Keratinocyte (primary cell): ENCODE data around the gene FAF1.

Experiments
- EZH2 ChIP-seq: IDR thresholded peaks from one replicate; pipeline ENCODE4 v1.6.1; 2012; ENCODE audit warnings: inconsistent platforms, mild to moderate bottlenecking, low read length, moderate library complexity
- TF ChIP-seq, protein P1 (sequence below), 3 experiments: IDR thresholded peaks in 1 of 3; conservative IDR thresholded peaks in 1 of 3; optimal IDR thresholded peaks in 1 of 3; 2 replicates in 2 of 3; 3 replicates in 1 of 3; pipeline versions ENCODE3 to v1.5.1; 2011; ENCODE audit warnings: low read length in 3 of 3, mild to moderate bottlenecking in 3 of 3, moderate library complexity in 2 of 3, control low read depth in 1 of 3, inconsistent platforms in 1 of 3; ENCODE audit not compliant: insufficient read depth in 2 of 3; ENCODE audit errors: extremely low read depth in 1 of 3

DNA sequence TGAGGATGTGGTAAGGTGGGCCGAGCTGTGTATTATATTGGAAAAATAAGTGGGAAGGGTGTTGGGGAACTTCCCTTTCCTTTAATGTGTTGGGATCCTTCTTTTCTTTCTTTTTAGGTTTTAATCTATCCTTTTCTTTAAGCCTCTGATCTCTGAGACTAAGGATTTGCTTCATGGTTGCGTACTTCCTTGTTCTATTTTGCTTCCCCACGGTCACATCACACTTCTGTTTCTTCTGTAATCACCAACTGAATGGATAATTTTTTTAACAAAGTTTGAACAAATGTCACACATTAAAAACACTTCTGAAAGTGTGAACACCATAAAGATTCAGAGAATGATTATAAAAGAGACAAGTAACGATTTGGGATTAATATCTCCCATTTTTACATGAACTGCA is 554.3 kb downstream of the FAF1 start:
- TF ChIP-seq, protein P1, sequence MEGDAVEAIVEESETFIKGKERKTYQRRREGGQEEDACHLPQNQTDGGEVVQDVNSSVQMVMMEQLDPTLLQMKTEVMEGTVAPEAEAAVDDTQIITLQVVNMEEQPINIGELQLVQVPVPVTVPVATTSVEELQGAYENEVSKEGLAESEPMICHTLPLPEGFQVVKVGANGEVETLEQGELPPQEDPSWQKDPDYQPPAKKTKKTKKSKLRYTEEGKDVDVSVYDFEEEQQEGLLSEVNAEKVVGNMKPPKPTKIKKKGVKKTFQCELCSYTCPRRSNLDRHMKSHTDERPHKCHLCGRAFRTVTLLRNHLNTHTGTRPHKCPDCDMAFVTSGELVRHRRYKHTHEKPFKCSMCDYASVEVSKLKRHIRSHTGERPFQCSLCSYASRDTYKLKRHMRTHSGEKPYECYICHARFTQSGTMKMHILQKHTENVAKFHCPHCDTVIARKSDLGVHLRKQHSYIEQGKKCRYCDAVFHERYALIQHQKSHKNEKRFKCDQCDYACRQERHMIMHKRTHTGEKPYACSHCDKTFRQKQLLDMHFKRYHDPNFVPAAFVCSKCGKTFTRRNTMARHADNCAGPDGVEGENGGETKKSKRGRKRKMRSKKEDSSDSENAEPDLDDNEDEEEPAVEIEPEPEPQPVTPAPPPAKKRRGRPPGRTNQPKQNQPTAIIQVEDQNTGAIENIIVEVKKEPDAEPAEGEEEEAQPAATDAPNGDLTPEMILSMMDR (optimal IDR thresholded peaks at IDR 0.05 in 1 of 3, IDR thresholded peaks at IDR 0.05 in 1 of 3, conservative IDR thresholded peaks at IDR 0.05 in 1 of 3; ENCODE audit: extremely low read depth in 1 of 3, insufficient read depth in 2 of 3, low read length in 3 of 3) = no peak
- TF ChIP-seq EZH2 = no peak
